ENCODE results near the gene LILRB4.
"Not testable (repeated sequence)": the region's sequence is repeated elsewhere in the genome, so short reads cannot be mapped to it uniquely, and the experiment has no call there.

LILRB4 gene

DNA sequence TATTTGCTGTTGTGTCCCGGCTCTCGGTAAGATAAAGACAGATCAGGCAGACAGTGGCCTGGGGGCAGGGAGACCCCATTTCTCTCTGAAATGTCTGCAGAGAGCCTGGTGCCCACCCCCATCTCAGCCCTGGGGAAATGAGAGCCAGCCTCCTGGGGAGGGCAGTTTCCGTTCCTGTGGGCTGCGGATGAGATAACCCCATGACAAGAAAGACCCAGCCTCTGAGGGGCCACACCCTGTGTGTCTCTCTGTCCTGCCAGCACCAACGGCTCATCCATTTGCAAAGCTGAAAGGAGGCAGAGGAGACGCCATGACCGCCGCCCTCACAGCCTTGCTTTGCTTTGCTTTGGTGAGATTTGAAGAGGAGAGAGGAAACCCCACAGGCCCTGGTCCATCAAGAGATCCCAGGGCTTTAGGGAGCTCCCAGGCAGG is 33.3 kb downstream of the LILRB4 start:
- no peak for DNase-seq (ENCODE audit: low read depth)

- no peak for DNase-seq (ENCODE audit: low read depth)
Measured at GRCh38 chr19:54696766-54697165, 34.0 kb downstream of the LILRB4 start.

DNA sequence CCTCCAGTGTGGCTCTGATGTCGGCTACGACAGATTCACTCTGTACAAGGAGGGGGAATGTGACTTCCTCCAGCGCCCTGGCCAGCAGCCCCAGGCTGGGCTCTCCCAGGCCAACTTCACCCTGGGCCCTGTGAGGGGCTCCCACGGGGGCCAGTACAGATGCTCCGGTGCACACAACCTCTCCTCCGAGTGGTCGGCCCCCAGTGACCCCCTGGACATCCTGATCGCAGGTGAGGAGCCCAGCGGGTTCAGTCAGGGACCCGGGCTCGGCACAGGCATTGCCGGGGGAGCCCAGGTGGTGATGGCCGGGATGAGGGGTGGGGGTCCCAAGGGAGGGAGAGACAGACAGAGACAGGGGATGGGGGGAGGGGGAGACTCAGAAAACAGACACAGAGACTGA is 34.9 kb downstream of the LILRB4 start:
- not testable (repeated sequence) for DNase-seq (ENCODE audit: low read depth)

DNA sequence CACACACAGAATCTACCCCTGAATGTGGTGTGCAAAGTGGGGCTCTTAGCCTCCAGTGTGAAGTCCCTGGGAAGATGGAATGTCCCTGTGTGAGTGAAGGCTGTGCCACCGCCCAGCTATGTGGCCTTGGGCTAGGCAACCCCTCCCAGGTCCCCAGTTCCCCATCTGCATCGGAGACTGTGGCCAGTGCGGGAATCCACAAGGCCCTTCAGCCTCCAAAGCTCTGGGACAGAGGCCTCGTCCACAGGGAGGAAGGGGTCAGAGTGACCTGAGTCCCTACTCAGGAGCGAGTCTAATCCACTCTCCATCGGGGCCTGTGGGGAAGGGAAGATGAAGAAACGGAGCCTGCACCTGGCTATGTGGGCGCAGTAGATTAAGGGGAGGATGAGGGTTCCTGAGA is 42.1 kb downstream of the LILRB4 start:
- no peak for DNase-seq (ENCODE audit: low read depth)

GRCh38 chr19:54707962-54708361 is 45.2 kb downstream of the LILRB4 start:
- DNase-seq (ENCODE audit: low read depth): no peak

GRCh38 chr19:54708781-54709180 is 46.0 kb downstream of the LILRB4 start:
- DNase-seq (ENCODE audit: low read depth): no peak

DNA sequence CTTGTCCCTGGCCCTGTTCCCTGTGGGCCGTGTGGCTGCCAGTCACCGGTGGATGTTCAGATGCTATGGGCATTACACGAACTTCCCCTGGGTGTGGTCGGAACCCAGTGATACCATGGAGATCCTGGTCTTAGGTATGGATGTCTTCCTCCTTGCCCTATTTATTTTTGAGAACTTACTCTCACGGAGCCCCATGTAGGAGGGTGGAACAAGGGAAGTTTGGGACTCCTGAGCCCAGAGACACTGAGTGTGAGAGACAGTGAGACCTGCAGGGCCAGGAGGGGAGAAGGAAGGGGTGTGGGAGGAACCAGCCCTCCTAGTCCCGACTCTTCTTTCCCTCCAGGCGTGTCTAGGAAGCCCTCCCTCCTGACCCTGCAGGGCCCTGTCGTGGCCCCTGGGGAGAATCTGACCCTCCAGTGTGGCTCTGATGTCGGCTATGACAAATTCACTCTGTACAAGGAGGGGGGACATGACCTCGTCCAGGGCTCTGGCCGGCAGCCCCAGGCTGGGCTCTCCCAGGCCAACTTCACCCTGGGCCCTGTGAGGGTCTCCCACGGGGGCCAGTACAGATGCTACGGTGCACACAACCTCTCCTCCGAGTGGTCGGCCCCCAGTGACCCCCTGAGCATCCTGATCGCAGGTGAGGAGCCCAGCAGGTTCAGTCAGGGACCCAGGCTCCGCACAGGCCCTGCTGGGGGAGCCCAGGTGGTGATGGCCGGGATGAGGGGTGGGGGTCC is 46.6 kb downstream of the LILRB4 start:
- DNase-seq (ENCODE audit: low read depth): no peak

- DNase-seq (ENCODE audit: low read depth): not testable (repeated sequence)
Measured at GRCh38 chr19:54709956-54710355, 47.2 kb downstream of the LILRB4 start.

Measured in stimulated activated CD8-positive, alpha-beta memory T cell treated with anti-CD3 and anti-CD28 coated beads, Interleukin-7, amount 100 ng/mL, for 24 hours (primary cell).